GM19099 (cell line): ENCODE results near the gene MBP.

Experiments
- POLR2A ChIP-seq: IDR thresholded peaks from 3 replicates; pipeline ENCODE4 v1.6.1; 2011; ENCODE audit warnings: low read depth; ENCODE audit not compliant: insufficient read length; ENCODE audit errors: extremely low read depth

Gene MBP

GRCh38 chr18:77161383-77161782 is 28.8 kb upstream of the MBP start:
- TF ChIP-seq POLR2A: no peak

GRCh38 chr18:77160515-77160914 is 27.9 kb upstream of the MBP start:
- TF ChIP-seq POLR2A: no peak

GRCh38 chr18:77157312-77157711 is 24.7 kb upstream of the MBP start:
- no peak for TF ChIP-seq POLR2A

- no peak for TF ChIP-seq POLR2A
Observed at GRCh38 chr18:77155031-77155430, 22.4 kb upstream of the MBP start.

- no peak for TF ChIP-seq POLR2A
Observed at GRCh38 chr18:77153404-77153803, 20.8 kb upstream of the MBP start.

- no peak for TF ChIP-seq POLR2A
Observed at GRCh38 chr18:77151772-77152520, 19.4 kb upstream of the MBP start.

- TF ChIP-seq POLR2A: no peak
Observed at GRCh38 chr18:77151033-77151771, 18.6 kb upstream of the MBP start.

- no peak for TF ChIP-seq POLR2A
Observed at GRCh38 chr18:77150588-77150987, 18.0 kb upstream of the MBP start.

GRCh38 chr18:77148289-77148688 is 15.7 kb upstream of the MBP start:
- no peak for TF ChIP-seq POLR2A

- no peak for TF ChIP-seq POLR2A
Observed at GRCh38 chr18:77147418-77147852, 14.9 kb upstream of the MBP start.

GRCh38 chr18:77146249-77147080 is 13.9 kb upstream of the MBP start:
- TF ChIP-seq POLR2A: no peak

GRCh38 chr18:77145364-77145901 is 12.8 kb upstream of the MBP start:
- TF ChIP-seq POLR2A: no peak

GRCh38 chr18:77144451-77145118 is 12.0 kb upstream of the MBP start:
- TF ChIP-seq POLR2A: no peak

GRCh38 chr18:77144046-77144445 is 11.5 kb upstream of the MBP start:
- TF ChIP-seq POLR2A: no peak

GRCh38 chr18:77143196-77143595 is 10.6 kb upstream of the MBP start:
- no peak for TF ChIP-seq POLR2A
